GM18867 (cell line): ENCODE results near the gene SLC44A5.
"Not testable (repeated sequence)": the region's sequence is repeated elsewhere in the genome, so short reads cannot be mapped to it uniquely, and the experiment has no call there.

Experiments
- ATAC-seq: cut with Tn5 transposase; IDR thresholded peaks from one replicate; pipeline ENCODE4 v1.9.1; 2021; ENCODE audit warnings: mild to moderate bottlenecking, moderate library complexity; ENCODE audit not compliant: unreplicated experiment

The SLC44A5 gene

GRCh38 chr1:75611014-75611413 is at the start of gene SLC44A5:
Gene SLC44A5 (minus strand): TSS chr1:75611114. CDS start chr1:75541447, 69,667 bp downstream.
- no peak for ATAC-seq

GRCh38 chr1:75655931-75656330 is 45.0 kb upstream of the SLC44A5 start:
- no peak for ATAC-seq

- ATAC-seq, result not testable (repeated sequence)
Measured at GRCh38 chr1:75647183-75647582, 36.3 kb upstream of the SLC44A5 start.

- not testable (repeated sequence) for ATAC-seq
Measured at GRCh38 chr1:75645153-75645552, 34.2 kb upstream of the SLC44A5 start.

GRCh38 chr1:75643460-75643859 is 32.5 kb upstream of the SLC44A5 start:
- no peak for ATAC-seq

- ATAC-seq, result no peak
Measured at GRCh38 chr1:75641325-75641724, 30.4 kb upstream of the SLC44A5 start.

GRCh38 chr1:75640137-75640536 is 29.2 kb upstream of the SLC44A5 start:
- ATAC-seq, result peak; percentile 43

GRCh38 chr1:75632350-75632949 is 21.5 kb upstream of the SLC44A5 start:
- ATAC-seq, result peak; percentile 92

- ATAC-seq, result no peak
Measured at GRCh38 chr1:75630998-75631397, 20.1 kb upstream of the SLC44A5 start.

- ATAC-seq, result no peak
Measured at GRCh38 chr1:75630004-75630594, 19.2 kb upstream of the SLC44A5 start.

- no peak for ATAC-seq
Measured at GRCh38 chr1:75625795-75626194, 14.9 kb upstream of the SLC44A5 start.

- no peak for ATAC-seq
Measured at GRCh38 chr1:75618382-75618781, 7.5 kb upstream of the SLC44A5 start.

- no peak for ATAC-seq
Measured at GRCh38 chr1:75616436-75617433, 5.8 kb upstream of the SLC44A5 start.

- no peak for ATAC-seq
Measured at GRCh38 chr1:75615613-75616435, 4.9 kb upstream of the SLC44A5 start.

- ATAC-seq, result peak; percentile 2
Measured at GRCh38 chr1:75614399-75614756, 3.5 kb upstream of the SLC44A5 start.

- no peak for ATAC-seq
Measured at GRCh38 chr1:75613916-75614315, 3.0 kb upstream of the SLC44A5 start.

- ATAC-seq, result no peak
Measured at GRCh38 chr1:75612976-75613375, 2.1 kb upstream of the SLC44A5 start.

- no peak for ATAC-seq
Measured at GRCh38 chr1:75602486-75602885, 8.4 kb downstream of the SLC44A5 start.

- no peak for ATAC-seq
Measured at GRCh38 chr1:75600781-75601180, 10.1 kb downstream of the SLC44A5 start.

GRCh38 chr1:75594327-75594726 is 16.6 kb downstream of the SLC44A5 start:
- ATAC-seq, result no peak

GRCh38 chr1:75593457-75593856 is 17.5 kb downstream of the SLC44A5 start:
- not testable (repeated sequence) for ATAC-seq
